Astrocyte of the spinal cord (primary cell): ENCODE measurements around the gene TC2N.
"Not testable (repeated sequence)": the region's sequence is repeated elsewhere in the genome, so short reads cannot be mapped to it uniquely, and the experiment has no call there.

Source experiments
- DNase-seq: peaks from one replicate; pipeline ENCODE4 v3.0.0; 2011; ENCODE audit warnings: low read depth, low spot score
- H3K4me3 ChIP-seq: 2 replicates; pipeline ENCODE4 v1.5.1; 2011; ENCODE audit warnings: low read depth, mild to moderate bottlenecking, low read length, moderate library complexity
- CTCF ChIP-seq: IDR thresholded peaks from 2 replicates; pipeline ENCODE4 v1.5.1; 2012; ENCODE audit warnings: low read depth, mild to moderate bottlenecking, low read length, inconsistent platforms
- in situ Hi-C: cut with HindIII; loops from 2 replicates; pipeline ENCODE4 v1.10.0; 2017; ENCODE audit warnings: low sequenced_read_pairs

TC2N gene

DNA sequence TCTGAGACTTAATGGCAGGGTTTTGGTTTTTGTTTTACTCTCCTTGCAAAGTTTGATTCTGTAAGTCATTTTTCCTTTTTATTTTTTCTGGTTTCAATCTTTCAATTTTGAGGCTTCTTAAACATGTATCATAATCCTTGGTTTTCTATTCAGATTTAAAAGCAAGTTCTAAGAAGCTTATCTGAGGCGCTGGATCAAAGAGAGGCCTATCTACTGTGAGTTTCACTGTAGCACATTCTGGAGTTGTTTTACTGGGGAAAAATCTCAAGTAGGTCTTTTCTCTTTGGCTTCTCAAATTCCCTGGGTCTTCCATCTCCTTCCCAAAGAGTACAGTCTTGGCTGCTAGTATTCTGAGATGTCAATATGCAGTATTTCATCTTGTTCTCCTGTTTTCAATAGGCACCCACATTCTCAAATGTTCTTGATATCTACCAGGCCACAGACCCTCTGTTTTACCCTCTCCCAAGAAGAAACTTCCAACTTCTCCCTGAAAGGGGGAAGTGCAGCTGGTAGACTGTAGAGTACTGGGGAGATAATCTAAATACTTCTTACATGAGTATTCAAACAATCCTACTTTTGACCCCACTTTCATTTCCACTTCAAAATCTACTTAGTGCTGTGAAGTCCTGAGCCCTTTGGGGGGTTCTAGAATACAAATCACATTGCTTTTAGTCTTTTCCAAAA is 124.6 kb downstream of the TC2N start:
- DNase-seq = no peak
- TF ChIP-seq CTCF = no peak
- in situ Hi-C loops = no loop called here
- H3K4me3 ChIP-seq = no peak overlapping the region

GRCh38 chr14:91739867-91740266 is 127.5 kb downstream of the TC2N start:
- DNase-seq, in situ Hi-C loops, H3K4me3 ChIP-seq: not testable (repeated sequence)

DNA sequence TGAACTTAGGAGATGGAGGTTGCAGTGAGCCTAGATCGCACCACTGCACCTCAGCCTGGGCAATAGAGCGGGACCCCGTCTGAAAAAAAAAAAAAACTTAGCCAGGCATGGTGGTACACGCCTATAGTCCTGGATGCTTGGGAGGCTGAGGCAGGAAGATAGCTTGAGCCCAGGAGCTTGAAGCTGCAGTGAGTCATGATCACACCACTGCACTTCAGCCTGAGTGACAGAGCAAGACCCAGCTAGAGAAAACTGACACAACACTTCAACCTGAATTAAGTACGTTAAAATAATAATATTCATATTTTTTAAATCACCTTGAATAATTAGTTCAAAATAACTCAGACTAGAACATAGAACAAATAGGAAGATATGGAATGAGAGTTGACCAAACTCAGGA is 129.7 kb downstream of the TC2N start:
- in situ Hi-C loops = no loop called here
- H3K4me3 ChIP-seq = no peak overlapping the region
- DNase-seq = no peak
- no peak for TF ChIP-seq CTCF

DNA sequence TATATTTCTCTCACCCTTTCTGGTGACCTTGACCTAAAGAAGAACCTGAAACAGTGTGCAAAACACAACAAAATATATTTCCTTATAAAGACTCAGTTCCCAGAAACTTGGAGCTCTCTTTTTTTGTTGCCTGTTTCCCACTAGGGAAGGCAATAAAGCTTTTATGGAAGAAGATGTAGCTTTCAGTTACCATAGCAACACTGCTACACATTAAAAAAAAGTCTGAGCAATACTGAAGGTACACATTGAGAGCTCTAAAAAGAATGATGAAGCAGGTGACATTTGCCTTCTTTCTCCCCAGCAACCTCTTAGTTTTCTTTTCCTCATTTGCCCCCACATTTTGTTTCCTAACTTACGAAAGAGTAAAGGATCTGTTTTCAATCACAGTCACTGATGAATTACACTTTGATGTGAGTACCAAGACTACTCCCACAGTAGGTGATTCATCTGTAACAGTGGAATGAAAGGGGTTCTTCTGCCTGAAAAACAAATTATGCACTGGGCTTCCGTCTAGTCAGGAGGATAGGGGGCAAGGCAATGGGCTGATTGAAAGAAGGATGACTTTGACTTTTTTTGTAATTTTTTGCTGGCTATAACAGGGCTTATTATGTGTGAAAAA is 134.4 kb downstream of the TC2N start:
- no peak overlapping the region for H3K4me3 ChIP-seq
- in situ Hi-C loops = no loop called here
- no peak for TF ChIP-seq CTCF
- DNase-seq = no peak

GRCh38 chr14:91732439-91732838 is 134.9 kb downstream of the TC2N start:
- TF ChIP-seq CTCF = no peak

DNA sequence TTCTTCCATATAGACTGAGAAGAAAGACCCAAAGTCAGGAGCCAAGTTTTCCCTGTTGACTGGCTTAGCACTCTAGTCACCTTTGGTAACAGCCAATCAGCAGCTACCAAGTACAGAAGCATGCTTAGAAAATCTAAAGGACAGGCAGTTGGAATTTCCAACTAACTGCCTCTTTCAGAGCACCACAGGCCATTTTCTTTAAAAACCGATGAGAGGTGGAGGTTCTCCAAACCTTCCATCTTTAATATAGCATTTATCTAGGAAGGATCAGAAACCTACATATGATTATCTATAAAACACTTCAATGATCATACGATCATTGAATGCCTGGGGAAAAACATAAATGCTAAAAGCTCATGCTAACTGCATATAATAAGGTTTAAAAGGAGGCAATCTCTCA is 135.3 kb downstream of the TC2N start, which contains the start of gene CATSPERB:
CATSPERB (minus strand) TSS at position 101 of the 400 bp plus-strand sequence. CDS start 2,607 bp downstream, outside the sequence.
- in situ Hi-C loops = no loop called here
- no peak for TF ChIP-seq CTCF
- DNase-seq = no peak
- no peak within 1 kb of the TSS for H3K4me3 ChIP-seq

More at GRCh38 chr14:91732439-91732838, 134.9 kb downstream of the TC2N start:
- no peak overlapping the region for H3K4me3 ChIP-seq
- DNase-seq = no peak
- in situ Hi-C loops = no loop called here

GRCh38 chr14:91731018-91731417 is 136.3 kb downstream of the TC2N start:
- no peak for TF ChIP-seq CTCF
- in situ Hi-C loops = no loop called here
- H3K4me3 ChIP-seq = no peak overlapping the region
- DNase-seq = no peak
